ENCODE measurements around the gene ASF1A. TPM values are rescaled to one million over a fixed set of nuclear protein-coding genes. Genes with fewer than 3 reads are reported as not detected.

ASF1A gene
- total and polyA plus RNA-seq, 4 donors: 5.6 to 27.0 (median 7.2) TPM

DNA sequence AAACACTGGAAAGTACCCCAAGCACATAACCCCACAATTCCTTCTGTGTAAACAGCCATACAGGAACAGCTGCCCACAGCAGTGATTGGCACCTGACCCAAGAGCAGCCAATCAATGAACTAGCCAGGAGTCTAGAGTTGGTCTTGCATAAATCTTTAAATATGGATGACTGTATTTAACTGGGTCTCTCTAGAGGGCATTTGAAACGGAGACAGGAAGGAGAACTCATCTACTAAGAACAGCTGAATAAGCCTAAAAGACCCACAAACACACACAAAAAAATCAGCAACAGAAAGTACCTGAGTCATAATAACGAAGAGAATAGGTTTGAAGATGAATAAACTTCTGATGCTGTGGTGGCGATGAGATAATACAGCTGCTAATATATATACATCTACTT, 49.0 kb upstream of the ASF1A start:
- no peaks in the 10 kb centered on the region for H3K36me3 ChIP-seq (ENCODE audit: control insufficient read depth in 4 of 4, insufficient read depth in 3 of 4, low read depth in 1 of 4, low read length in 3 of 4)
- no peak overlapping the region for H3K4me3 ChIP-seq (ENCODE audit: low read depth in 1 of 3, low read length in 3 of 3)
- H3K27ac ChIP-seq (ENCODE audit: low read depth in 1 of 2, low read length in 2 of 2): no peak overlapping the region
- no peaks in the 10 kb centered on the region for H3K27me3 ChIP-seq (ENCODE audit: control insufficient read depth in 4 of 4, insufficient read depth in 4 of 4, low read length in 3 of 4)
- no peaks in the 10 kb centered on the region for H3K4me1 ChIP-seq (ENCODE audit: control insufficient read depth in 4 of 4, insufficient read depth in 4 of 4, low read length in 3 of 4)
- H3K9ac ChIP-seq (ENCODE audit: low read depth in 1 of 2, low read length in 2 of 2): no peak overlapping the region
- no peak for TF ChIP-seq JUND (IDR thresholded peaks at IDR 0.05)
- TF ChIP-seq, protein P1, sequence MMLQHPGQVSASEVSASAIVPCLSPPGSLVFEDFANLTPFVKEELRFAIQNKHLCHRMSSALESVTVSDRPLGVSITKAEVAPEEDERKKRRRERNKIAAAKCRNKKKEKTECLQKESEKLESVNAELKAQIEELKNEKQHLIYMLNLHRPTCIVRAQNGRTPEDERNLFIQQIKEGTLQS (IDR thresholded peaks at IDR 0.05): no peak
- TF ChIP-seq RXRA (IDR thresholded peaks at IDR 0.05): no peak
- TF ChIP-seq, protein P2, sequence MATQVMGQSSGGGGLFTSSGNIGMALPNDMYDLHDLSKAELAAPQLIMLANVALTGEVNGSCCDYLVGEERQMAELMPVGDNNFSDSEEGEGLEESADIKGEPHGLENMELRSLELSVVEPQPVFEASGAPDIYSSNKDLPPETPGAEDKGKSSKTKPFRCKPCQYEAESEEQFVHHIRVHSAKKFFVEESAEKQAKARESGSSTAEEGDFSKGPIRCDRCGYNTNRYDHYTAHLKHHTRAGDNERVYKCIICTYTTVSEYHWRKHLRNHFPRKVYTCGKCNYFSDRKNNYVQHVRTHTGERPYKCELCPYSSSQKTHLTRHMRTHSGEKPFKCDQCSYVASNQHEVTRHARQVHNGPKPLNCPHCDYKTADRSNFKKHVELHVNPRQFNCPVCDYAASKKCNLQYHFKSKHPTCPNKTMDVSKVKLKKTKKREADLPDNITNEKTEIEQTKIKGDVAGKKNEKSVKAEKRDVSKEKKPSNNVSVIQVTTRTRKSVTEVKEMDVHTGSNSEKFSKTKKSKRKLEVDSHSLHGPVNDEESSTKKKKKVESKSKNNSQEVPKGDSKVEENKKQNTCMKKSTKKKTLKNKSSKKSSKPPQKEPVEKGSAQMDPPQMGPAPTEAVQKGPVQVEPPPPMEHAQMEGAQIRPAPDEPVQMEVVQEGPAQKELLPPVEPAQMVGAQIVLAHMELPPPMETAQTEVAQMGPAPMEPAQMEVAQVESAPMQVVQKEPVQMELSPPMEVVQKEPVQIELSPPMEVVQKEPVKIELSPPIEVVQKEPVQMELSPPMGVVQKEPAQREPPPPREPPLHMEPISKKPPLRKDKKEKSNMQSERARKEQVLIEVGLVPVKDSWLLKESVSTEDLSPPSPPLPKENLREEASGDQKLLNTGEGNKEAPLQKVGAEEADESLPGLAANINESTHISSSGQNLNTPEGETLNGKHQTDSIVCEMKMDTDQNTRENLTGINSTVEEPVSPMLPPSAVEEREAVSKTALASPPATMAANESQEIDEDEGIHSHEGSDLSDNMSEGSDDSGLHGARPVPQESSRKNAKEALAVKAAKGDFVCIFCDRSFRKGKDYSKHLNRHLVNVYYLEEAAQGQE (IDR thresholded peaks at IDR 0.05): no peak
- TF ChIP-seq TAF1 (conservative IDR thresholded peaks at IDR 0.05): no peak
- TF ChIP-seq, protein P3, sequence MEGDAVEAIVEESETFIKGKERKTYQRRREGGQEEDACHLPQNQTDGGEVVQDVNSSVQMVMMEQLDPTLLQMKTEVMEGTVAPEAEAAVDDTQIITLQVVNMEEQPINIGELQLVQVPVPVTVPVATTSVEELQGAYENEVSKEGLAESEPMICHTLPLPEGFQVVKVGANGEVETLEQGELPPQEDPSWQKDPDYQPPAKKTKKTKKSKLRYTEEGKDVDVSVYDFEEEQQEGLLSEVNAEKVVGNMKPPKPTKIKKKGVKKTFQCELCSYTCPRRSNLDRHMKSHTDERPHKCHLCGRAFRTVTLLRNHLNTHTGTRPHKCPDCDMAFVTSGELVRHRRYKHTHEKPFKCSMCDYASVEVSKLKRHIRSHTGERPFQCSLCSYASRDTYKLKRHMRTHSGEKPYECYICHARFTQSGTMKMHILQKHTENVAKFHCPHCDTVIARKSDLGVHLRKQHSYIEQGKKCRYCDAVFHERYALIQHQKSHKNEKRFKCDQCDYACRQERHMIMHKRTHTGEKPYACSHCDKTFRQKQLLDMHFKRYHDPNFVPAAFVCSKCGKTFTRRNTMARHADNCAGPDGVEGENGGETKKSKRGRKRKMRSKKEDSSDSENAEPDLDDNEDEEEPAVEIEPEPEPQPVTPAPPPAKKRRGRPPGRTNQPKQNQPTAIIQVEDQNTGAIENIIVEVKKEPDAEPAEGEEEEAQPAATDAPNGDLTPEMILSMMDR (IDR thresholded peaks at IDR 0.05; ENCODE audit: low read depth, low read length, missing input control): no peak
- TF ChIP-seq FOXA2 (IDR thresholded peaks at IDR 0.05): no peak
- no peaks in the 10 kb centered on the region for H3K9me3 ChIP-seq (ENCODE audit: control insufficient read depth in 4 of 4, low read length in 3 of 4)
- WGBS: 90% methylated on average over 3 of the region's 3 CpGs
- no peak for DNase-seq (ENCODE audit: low spot score)

DNA sequence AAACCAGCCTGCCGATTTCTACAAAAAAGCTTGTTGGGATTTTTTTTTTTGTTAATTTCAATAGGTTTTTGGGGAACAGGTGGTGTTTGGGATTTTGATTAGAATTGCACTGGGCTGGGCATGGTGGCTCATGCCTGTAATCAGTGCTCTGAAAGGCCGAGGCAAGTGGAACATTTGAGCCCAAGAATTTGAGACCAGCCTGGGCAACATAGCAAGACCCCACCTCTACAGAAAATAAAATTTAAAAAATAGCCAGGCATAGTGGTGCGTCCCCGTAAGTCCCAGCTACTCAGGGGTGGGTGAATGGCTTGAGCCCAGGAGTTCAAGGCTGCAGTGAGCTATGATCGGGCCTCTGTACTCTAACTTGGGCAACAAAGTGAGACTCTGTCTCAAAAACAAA, 40.5 kb upstream of the ASF1A start:
- 97% methylated on average over 5 of the region's 5 CpGs for WGBS
- Histone ChIP-seq H3K4me1 (ENCODE audit: control insufficient read depth in 4 of 4, insufficient read depth in 4 of 4, low read length in 3 of 4) (no peaks in the 10 kb centered on the region), H3K27me3 (ENCODE audit: control insufficient read depth in 4 of 4, insufficient read depth in 4 of 4, low read length in 3 of 4) (no peaks in the 10 kb centered on the region), H3K4me3 (ENCODE audit: low read depth in 1 of 3, low read length in 3 of 3) (no peak overlapping the region), H3K27ac (ENCODE audit: low read depth in 1 of 2, low read length in 2 of 2) (no peak overlapping the region), H3K9ac (ENCODE audit: low read depth in 1 of 2, low read length in 2 of 2) (no peak overlapping the region), H3K36me3 (ENCODE audit: control insufficient read depth in 4 of 4, insufficient read depth in 3 of 4, low read depth in 1 of 4, low read length in 3 of 4) (no peaks in the 10 kb centered on the region), H3K9me3 (ENCODE audit: control insufficient read depth in 4 of 4, low read length in 3 of 4) (no peaks in the 10 kb centered on the region)
- no peak for DNase-seq (ENCODE audit: low spot score)
- TF ChIP-seq EGR1 (IDR thresholded peaks at IDR 0.05; ENCODE audit: low read depth in 2 of 2) (no peak), SP1 (IDR thresholded peaks at IDR 0.05) (no peak), TAF1 (conservative IDR thresholded peaks at IDR 0.05) (no peak), RAD21 (IDR thresholded peaks at IDR 0.05) (no peak), YY1 (IDR thresholded peaks at IDR 0.05) (no peak), HNF4G (IDR thresholded peaks at IDR 0.05) (no peak), HNF4A (conservative IDR thresholded peaks at IDR 0.05) (no peak), JUND (IDR thresholded peaks at IDR 0.05) (no peak), FOXA1 (IDR thresholded peaks at IDR 0.05) (no peak), NR2F2 (IDR thresholded peaks at IDR 0.05) (no peak), GABPA (IDR thresholded peaks at IDR 0.05 in 1 of 2, conservative IDR thresholded peaks at IDR 0.05 in 1 of 2) (no peak)
- TF ChIP-seq, protein P4, sequence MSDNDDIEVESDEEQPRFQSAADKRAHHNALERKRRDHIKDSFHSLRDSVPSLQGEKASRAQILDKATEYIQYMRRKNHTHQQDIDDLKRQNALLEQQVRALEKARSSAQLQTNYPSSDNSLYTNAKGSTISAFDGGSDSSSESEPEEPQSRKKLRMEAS (IDR thresholded peaks at IDR 0.05): no peak
- TF ChIP-seq, protein P2 (IDR thresholded peaks at IDR 0.05): no peak
- TF ChIP-seq, protein P3 (IDR thresholded peaks at IDR 0.05; ENCODE audit: low read depth, low read length, missing input control): no peak
- TF ChIP-seq, protein P5, sequence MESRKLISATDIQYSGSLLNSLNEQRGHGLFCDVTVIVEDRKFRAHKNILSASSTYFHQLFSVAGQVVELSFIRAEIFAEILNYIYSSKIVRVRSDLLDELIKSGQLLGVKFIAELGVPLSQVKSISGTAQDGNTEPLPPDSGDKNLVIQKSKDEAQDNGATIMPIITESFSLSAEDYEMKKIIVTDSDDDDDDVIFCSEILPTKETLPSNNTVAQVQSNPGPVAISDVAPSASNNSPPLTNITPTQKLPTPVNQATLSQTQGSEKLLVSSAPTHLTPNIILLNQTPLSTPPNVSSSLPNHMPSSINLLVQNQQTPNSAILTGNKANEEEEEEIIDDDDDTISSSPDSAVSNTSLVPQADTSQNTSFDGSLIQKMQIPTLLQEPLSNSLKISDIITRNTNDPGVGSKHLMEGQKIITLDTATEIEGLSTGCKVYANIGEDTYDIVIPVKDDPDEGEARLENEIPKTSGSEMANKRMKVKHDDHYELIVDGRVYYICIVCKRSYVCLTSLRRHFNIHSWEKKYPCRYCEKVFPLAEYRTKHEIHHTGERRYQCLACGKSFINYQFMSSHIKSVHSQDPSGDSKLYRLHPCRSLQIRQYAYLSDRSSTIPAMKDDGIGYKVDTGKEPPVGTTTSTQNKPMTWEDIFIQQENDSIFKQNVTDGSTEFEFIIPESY (IDR thresholded peaks at IDR 0.05): no peak
- TF ChIP-seq, protein P1 (IDR thresholded peaks at IDR 0.05): no peak
